GM12878 (cell line): ENCODE data around the gene TMSB4X. TPM values are rescaled to one million over a fixed set of nuclear protein-coding genes. Genes with fewer than 3 reads are reported as not detected.

Experiments
- CEBPB ChIP-seq, 2 experiments: fragments of 150-350 bp in 1 of 2; IDR thresholded peaks; 2 replicates each; pipeline ENCODE4 v1.6.1; 2012 to 2014; ENCODE audit warnings: low read depth in 2 of 2, low read length in 2 of 2, borderline replicate concordance in 1 of 2, inconsistent platforms in 1 of 2
- CHD1 ChIP-seq: IDR thresholded peaks from 2 replicates; pipeline ENCODE4 v1.6.1; 2012; ENCODE audit warnings: low read depth, low read length, improper control_type of control experiment
- CHD2 ChIP-seq: IDR thresholded peaks from 2 replicates; pipeline ENCODE4 v1.6.1; 2011; ENCODE audit warnings: low read depth, low read length, improper control_type of control experiment, borderline replicate concordance
- E4F1 ChIP-seq: fragments of 450-650 bp; IDR thresholded peaks from 2 replicates; pipeline ENCODE4 v1.6.1; 2018; ENCODE audit warnings: borderline replicate concordance, mild to moderate bottlenecking; ENCODE audit not compliant: partially characterized antibody
- EED ChIP-seq: sonication (generic); IDR thresholded peaks from 2 replicates; pipeline ENCODE4 v1.6.1; 2016; ENCODE audit warnings: antibody characterized with exemption, low read depth
- ETV6 ChIP-seq, 2 experiments: fragments of 450-650 bp in 1 of 2; IDR thresholded peaks in 1 of 2; conservative IDR thresholded peaks in 1 of 2; 2 replicates each; pipeline ENCODE4 v1.6.1; 2014; ENCODE audit warnings: antibody characterized with exemption in 1 of 2, borderline replicate concordance in 1 of 2, low read depth in 1 of 2, mild to moderate bottlenecking in 1 of 2, moderate library complexity in 1 of 2
- GABPA ChIP-seq: IDR thresholded peaks from 2 replicates; pipeline ENCODE4 v1.6.1; 2014; ENCODE audit warnings: antibody characterized with exemption, low read depth, mild to moderate bottlenecking, inconsistent platforms
- GATAD2B ChIP-seq: fragments of 450-650 bp; conservative IDR thresholded peaks from 2 replicates; pipeline ENCODE4 v1.6.1; 2017; ENCODE audit warnings: low read depth, mild to moderate bottlenecking, moderate library complexity
- HCFC1 ChIP-seq: fragments of 150-350 bp; IDR thresholded peaks from 2 replicates; pipeline ENCODE4 v1.6.1; 2014; ENCODE audit warnings: low read length
- IKZF2 ChIP-seq, 2 experiments: fragments of 450-650 bp; IDR thresholded peaks; 2 replicates each; pipeline ENCODE4 v1.6.1; 2017; ENCODE audit warnings: mild to moderate bottlenecking in 2 of 2, moderate library complexity in 2 of 2
- JUND ChIP-seq: IDR thresholded peaks from 2 replicates; pipeline ENCODE4 v1.6.1; 2012; ENCODE audit warnings: low read depth, mild to moderate bottlenecking, low read length, improper control_type of control experiment, moderate library complexity
- NFXL1 ChIP-seq: fragments of 450-650 bp; IDR thresholded peaks from 2 replicates; pipeline ENCODE4 v1.6.1; 2017; ENCODE audit warnings: antibody characterized with exemption, mild to moderate bottlenecking, borderline replicate concordance
- NFYB ChIP-seq: IDR thresholded peaks from 2 replicates; pipeline ENCODE4 v1.6.1; 2011; ENCODE audit warnings: low read depth, mild to moderate bottlenecking, low read length, improper control_type of control experiment, moderate library complexity; ENCODE audit not compliant: insufficient read depth
- POLR2AphosphoS2 ChIP-seq: IDR thresholded peaks from 2 replicates; pipeline ENCODE4 v1.6.1; 2011; ENCODE audit warnings: low read depth, mild to moderate bottlenecking, low read length, improper control_type of control experiment, moderate library complexity
- RFX5 ChIP-seq: IDR thresholded peaks from 2 replicates; pipeline ENCODE4 v1.6.1; 2011; ENCODE audit warnings: low read depth, low read length, improper control_type of control experiment
- SPI1 ChIP-seq: IDR thresholded peaks from 2 replicates; pipeline ENCODE4 v1.6.1; 2011; ENCODE audit warnings: low read depth, mild to moderate bottlenecking, low read length, moderate library complexity, borderline replicate concordance; ENCODE audit not compliant: insufficient read depth
- ZSCAN29 ChIP-seq: fragments of 450-650 bp; IDR thresholded peaks from 2 replicates; pipeline ENCODE4 v1.6.1; 2017; ENCODE audit warnings: mild to moderate bottlenecking, moderate library complexity
- polyA plus RNA-seq, 11 experiments: library from polyadenylated mRNA; depleted of rRNA in 4 of 11; unstranded in 6 of 11; stranded (reverse) in 5 of 11; fragments of >200 nt; fragmentation: Nextera tagmentation in 4 of 11; fragmentation: Illumina TruSeq in 1 of 11; extraction: Ambion mirVana in 4 of 11; extraction: Trizol in 1 of 11; gene quantifications; 1 replicate in 1 of 11; 2 replicates in 10 of 11; pipeline versions ENCODE4 v1.2.1 to v1.2.3, GENCODE V29; 2011 to 2016; ENCODE audit warnings: inconsistent platforms in 2 of 11, missing spikeins in 2 of 11, low read depth in 1 of 11
- total RNA-seq, 4 experiments: library from RNA; depleted of rRNA in 3 of 4; stranded (reverse); fragments of >200 nt in 3 of 4; fragmentation: Illumina TruSeq in 1 of 4; extraction: Trizol in 1 of 4; gene quantifications; 2 replicates each; pipeline versions ENCODE4 v1.2.1 to v1.2.3, GENCODE V29; 2013 to 2021
- TF ChIP-seq, protein P1 (sequence below): fragments of 450-650 bp; IDR thresholded peaks from 2 replicates; pipeline ENCODE4 v1.6.1; 2017; ENCODE audit warnings: mild to moderate bottlenecking, moderate library complexity
- TF ChIP-seq, protein P2 (sequence below): fragments of 450-650 bp; IDR thresholded peaks from 2 replicates; pipeline ENCODE4 v1.6.1; 2017; ENCODE audit warnings: mild to moderate bottlenecking, low read depth, inconsistent platforms; ENCODE audit not compliant: poor library complexity, severe bottlenecking
- TF ChIP-seq, protein P3 (sequence below): fragments of 450-650 bp; IDR thresholded peaks from 2 replicates; pipeline ENCODE4 v1.6.1; 2014; ENCODE audit warnings: mild to moderate bottlenecking

TMSB4X gene
- total and polyA plus RNA-seq, 10 of the 15 experiments (the other 5 are each of a cell fraction or from before 2014, with no cell fraction given) = 13,924 to 37,234 (median 23,705) TPM

DNA sequence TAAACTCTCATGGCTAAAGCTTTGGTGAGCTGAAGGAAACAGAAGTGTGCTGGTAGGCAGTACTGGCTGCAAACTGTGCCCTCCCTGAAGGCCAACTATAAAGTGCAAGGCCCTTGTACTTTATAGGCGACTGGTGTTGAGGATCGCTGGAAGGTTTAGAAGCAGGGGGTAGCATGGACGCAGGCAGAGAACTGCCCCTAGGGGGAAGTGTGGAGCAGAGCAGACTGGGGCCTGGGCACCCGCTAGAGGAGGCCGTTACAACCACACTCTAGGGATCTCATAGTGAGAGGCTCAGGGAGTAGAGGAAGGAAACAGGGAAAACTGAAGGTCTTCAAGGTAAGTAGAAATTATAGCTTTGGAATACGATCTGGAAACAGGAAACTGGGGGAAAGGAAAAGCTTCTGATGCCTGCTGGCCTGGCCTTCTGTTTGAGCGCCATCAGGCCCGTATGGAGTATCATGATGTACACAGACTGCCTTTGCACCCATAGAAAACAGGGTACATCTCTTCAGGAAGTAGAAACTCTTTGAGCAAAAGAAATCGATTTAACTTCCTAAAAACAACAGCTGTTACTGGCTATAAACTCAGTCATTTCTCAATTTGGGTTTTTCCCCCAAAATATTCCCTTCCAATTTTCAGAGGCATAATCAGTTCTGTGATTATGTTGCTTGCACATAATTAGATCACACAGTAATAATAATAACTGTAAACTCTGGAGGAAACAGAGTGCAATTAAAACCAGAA is 23.9 kb upstream of the TMSB4X start (continued):
- peak in 1 of 2 experiments; percentile 89; a peak in 2 of 4 replicates for TF ChIP-seq ETV6 (conservative IDR thresholded peaks at IDR 0.05 in 1 of 2, IDR thresholded peaks at IDR 0.05 in 1 of 2; ENCODE audit: borderline replicate concordance in 1 of 2, low read depth in 1 of 2)
- 0 out of 2 replicates have a peak, but pooled peaks have one; percentile 1 for TF ChIP-seq SPI1
- no peak for TF ChIP-seq GABPA
- peak; percentile 83 to 87 for TF ChIP-seq IKZF2 (IDR thresholded peaks at IDR 0.05)
- no peak for TF ChIP-seq RFX5
- TF ChIP-seq POLR2AphosphoS2 = no peak
- no peak for TF ChIP-seq CHD1
- no peak for TF ChIP-seq E4F1
- TF ChIP-seq EED = no peak
- no peak for TF ChIP-seq NFYB
- no peak for TF ChIP-seq NFXL1
- TF ChIP-seq GATAD2B = no peak; the same call in 1 of the 2 replicates
- TF ChIP-seq ZSCAN29 = no peak
- TF ChIP-seq HCFC1 = no peak
- TF ChIP-seq, protein P1, sequence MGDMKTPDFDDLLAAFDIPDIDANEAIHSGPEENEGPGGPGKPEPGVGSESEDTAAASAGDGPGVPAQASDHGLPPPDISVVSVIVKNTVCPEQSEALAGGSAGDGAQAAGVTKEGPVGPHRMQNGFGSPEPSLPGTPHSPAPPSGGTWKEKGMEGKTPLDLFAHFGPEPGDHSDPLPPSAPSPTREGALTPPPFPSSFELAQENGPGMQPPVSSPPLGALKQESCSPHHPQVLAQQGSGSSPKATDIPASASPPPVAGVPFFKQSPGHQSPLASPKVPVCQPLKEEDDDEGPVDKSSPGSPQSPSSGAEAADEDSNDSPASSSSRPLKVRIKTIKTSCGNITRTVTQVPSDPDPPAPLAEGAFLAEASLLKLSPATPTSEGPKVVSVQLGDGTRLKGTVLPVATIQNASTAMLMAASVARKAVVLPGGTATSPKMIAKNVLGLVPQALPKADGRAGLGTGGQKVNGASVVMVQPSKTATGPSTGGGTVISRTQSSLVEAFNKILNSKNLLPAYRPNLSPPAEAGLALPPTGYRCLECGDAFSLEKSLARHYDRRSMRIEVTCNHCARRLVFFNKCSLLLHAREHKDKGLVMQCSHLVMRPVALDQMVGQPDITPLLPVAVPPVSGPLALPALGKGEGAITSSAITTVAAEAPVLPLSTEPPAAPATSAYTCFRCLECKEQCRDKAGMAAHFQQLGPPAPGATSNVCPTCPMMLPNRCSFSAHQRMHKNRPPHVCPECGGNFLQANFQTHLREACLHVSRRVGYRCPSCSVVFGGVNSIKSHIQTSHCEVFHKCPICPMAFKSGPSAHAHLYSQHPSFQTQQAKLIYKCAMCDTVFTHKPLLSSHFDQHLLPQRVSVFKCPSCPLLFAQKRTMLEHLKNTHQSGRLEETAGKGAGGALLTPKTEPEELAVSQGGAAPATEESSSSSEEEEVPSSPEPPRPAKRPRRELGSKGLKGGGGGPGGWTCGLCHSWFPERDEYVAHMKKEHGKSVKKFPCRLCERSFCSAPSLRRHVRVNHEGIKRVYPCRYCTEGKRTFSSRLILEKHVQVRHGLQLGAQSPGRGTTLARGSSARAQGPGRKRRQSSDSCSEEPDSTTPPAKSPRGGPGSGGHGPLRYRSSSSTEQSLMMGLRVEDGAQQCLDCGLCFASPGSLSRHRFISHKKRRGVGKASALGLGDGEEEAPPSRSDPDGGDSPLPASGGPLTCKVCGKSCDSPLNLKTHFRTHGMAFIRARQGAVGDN = peak; percentile 89
- no peak for TF ChIP-seq JUND
- TF ChIP-seq, protein P2, sequence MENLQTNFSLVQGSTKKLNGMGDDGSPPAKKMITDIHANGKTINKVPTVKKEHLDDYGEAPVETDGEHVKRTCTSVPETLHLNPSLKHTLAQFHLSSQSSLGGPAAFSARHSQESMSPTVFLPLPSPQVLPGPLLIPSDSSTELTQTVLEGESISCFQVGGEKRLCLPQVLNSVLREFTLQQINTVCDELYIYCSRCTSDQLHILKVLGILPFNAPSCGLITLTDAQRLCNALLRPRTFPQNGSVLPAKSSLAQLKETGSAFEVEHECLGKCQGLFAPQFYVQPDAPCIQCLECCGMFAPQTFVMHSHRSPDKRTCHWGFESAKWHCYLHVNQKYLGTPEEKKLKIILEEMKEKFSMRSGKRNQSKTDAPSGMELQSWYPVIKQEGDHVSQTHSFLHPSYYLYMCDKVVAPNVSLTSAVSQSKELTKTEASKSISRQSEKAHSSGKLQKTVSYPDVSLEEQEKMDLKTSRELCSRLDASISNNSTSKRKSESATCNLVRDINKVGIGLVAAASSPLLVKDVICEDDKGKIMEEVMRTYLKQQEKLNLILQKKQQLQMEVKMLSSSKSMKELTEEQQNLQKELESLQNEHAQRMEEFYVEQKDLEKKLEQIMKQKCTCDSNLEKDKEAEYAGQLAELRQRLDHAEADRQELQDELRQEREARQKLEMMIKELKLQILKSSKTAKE = no peak
- TF ChIP-seq, protein P3, sequence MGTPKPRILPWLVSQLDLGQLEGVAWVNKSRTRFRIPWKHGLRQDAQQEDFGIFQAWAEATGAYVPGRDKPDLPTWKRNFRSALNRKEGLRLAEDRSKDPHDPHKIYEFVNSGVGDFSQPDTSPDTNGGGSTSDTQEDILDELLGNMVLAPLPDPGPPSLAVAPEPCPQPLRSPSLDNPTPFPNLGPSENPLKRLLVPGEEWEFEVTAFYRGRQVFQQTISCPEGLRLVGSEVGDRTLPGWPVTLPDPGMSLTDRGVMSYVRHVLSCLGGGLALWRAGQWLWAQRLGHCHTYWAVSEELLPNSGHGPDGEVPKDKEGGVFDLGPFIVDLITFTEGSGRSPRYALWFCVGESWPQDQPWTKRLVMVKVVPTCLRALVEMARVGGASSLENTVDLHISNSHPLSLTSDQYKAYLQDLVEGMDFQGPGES = no peak
- no peak for TF ChIP-seq CHD2
- no peak for TF ChIP-seq CEBPB (IDR thresholded peaks at IDR 0.05; ENCODE audit: borderline replicate concordance in 1 of 2, low read depth in 2 of 2, low read length in 2 of 2)
